OCI-LY3 (cell line): Measurements from ENCODE around the gene ARHGAP42.

Experiments
- CTCF ChIP-seq: fragments of 200-600, 300-600 bp; sonication (generic); IDR thresholded peaks from 2 replicates; pipeline ENCODE4 v1.5.1; 2014; ENCODE audit warnings: antibody characterized with exemption, low read length, low read depth
- EZH2phosphoT487 ChIP-seq: fragments of 200-600 bp; shearing (Covaris generic); IDR thresholded peaks from 2 replicates; pipeline ENCODE4 v1.6.1; 2018; ENCODE audit warnings: antibody characterized with exemption, mixed run types, low read depth

- TF ChIP-seq CTCF (no peak), EZH2phosphoT487 (no peak)
Observed at GRCh38 chr11:100920593-100920992, 233.5 kb downstream of the ARHGAP42 start.
